Osteoblast (primary cell): ENCODE results near the gene ZNF804B. TPM values are rescaled to one million over a fixed set of nuclear protein-coding genes. Genes with fewer than 3 reads are reported as not detected.

Experiments used
- DNase-seq: peaks from one replicate; pipeline ENCODE4 v3.0.0; 2011; ENCODE audit warnings: low spot score, mixed read lengths; ENCODE audit not compliant: insufficient read length; ENCODE audit errors: missing footprints
- H2AFZ ChIP-seq: 2 replicates; pipeline ENCODE4 v1.6.0; 2011; ENCODE audit warnings: mild to moderate bottlenecking, low read length
- H3K27ac ChIP-seq: 2 replicates; pipeline ENCODE4 v1.5.1; 2011; ENCODE audit warnings: mild to moderate bottlenecking, low read depth, low read length, moderate library complexity
- H3K27me3 ChIP-seq: 2 replicates; pipeline ENCODE4 v1.6.0; 2012; ENCODE audit warnings: mild to moderate bottlenecking, control low read depth, inconsistent platforms, low read length, moderate library complexity; ENCODE audit not compliant: insufficient read depth
- H3K36me3 ChIP-seq: 2 replicates; pipeline ENCODE4 v1.5.1; 2011; ENCODE audit warnings: mild to moderate bottlenecking, low read length, control low read depth, moderate library complexity; ENCODE audit not compliant: insufficient read depth
- H3K4me1 ChIP-seq: 2 replicates; pipeline ENCODE4 v1.5.1; 2011; ENCODE audit warnings: mild to moderate bottlenecking, low read length, control low read depth, moderate library complexity; ENCODE audit not compliant: insufficient read depth
- H3K4me2 ChIP-seq: 2 replicates; pipeline ENCODE4 v1.6.0; 2011; ENCODE audit warnings: mild to moderate bottlenecking, low read length; ENCODE audit not compliant: insufficient read depth
- H3K4me3 ChIP-seq: fragments of 200-600 bp; sonication (generic); 3 replicates; pipeline ENCODE4 v1.5.1; 2012; ENCODE audit warnings: mild to moderate bottlenecking, low read length, inconsistent platforms; ENCODE audit not compliant: insufficient read depth
- H3K79me2 ChIP-seq: 2 replicates; pipeline ENCODE4 v1.6.0; 2012; ENCODE audit warnings: mild to moderate bottlenecking, low read length, control low read depth, inconsistent platforms; ENCODE audit not compliant: insufficient read depth
- H3K9me3 ChIP-seq: 2 replicates; pipeline ENCODE4 v1.5.1; 2011; ENCODE audit warnings: low read depth, low read length, control low read depth
- H4K20me1 ChIP-seq: 2 replicates; pipeline ENCODE4 v1.6.0; 2012; ENCODE audit warnings: mild to moderate bottlenecking, low read length, control low read depth; ENCODE audit not compliant: insufficient read depth
- total RNA-seq: library from RNA; depleted of rRNA; stranded (reverse); fragments of >200 nt; gene quantifications from 2 replicates; pipeline ENCODE4 v1.2.3, GENCODE V29; 2012
- TF ChIP-seq, protein P1 (sequence below): IDR thresholded peaks from 2 replicates; pipeline ENCODE4 v1.5.1; 2011; ENCODE audit warnings: mild to moderate bottlenecking, low read depth, low read length, moderate library complexity; ENCODE audit errors: extremely low read depth

Gene ZNF804B
- total RNA-seq, 1 donor = not detected

DNA sequence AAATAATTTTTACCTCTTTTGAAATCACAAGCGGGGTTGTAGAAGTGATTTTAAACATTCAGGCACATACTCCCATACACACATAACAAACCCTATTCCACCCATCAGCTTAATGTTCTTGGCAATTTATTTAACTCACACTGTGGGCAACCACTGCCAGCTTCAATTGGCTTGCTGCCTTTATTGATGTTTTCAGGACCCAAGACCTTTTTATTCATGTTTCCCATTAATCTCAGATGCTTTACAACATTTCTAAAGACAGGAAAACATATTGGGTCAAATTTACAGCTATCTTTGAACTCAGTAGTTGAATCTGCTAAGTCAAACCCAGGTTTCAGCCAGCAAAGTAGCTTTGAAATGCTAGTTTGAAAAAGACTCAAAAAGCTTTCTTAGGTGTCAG, 109.0 kb downstream of the ZNF804B start:
- H3K4me1 ChIP-seq = no peaks in the 10 kb centered on the region
- no peak overlapping the region for H3K4me2 ChIP-seq
- H2AFZ ChIP-seq = no peak overlapping the region
- no peaks in the 10 kb centered on the region for H3K9me3 ChIP-seq
- DNase-seq = no peak
- no peak overlapping the region for H3K27ac ChIP-seq
- TF ChIP-seq, protein P1, sequence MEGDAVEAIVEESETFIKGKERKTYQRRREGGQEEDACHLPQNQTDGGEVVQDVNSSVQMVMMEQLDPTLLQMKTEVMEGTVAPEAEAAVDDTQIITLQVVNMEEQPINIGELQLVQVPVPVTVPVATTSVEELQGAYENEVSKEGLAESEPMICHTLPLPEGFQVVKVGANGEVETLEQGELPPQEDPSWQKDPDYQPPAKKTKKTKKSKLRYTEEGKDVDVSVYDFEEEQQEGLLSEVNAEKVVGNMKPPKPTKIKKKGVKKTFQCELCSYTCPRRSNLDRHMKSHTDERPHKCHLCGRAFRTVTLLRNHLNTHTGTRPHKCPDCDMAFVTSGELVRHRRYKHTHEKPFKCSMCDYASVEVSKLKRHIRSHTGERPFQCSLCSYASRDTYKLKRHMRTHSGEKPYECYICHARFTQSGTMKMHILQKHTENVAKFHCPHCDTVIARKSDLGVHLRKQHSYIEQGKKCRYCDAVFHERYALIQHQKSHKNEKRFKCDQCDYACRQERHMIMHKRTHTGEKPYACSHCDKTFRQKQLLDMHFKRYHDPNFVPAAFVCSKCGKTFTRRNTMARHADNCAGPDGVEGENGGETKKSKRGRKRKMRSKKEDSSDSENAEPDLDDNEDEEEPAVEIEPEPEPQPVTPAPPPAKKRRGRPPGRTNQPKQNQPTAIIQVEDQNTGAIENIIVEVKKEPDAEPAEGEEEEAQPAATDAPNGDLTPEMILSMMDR = no peak
- no peaks in the 10 kb centered on the region for H3K79me2 ChIP-seq
- no peaks in the 10 kb centered on the region for H4K20me1 ChIP-seq
- no peaks in the 10 kb centered on the region for H3K27me3 ChIP-seq
- H3K4me3 ChIP-seq = no peak overlapping the region
- no peaks in the 10 kb centered on the region for H3K36me3 ChIP-seq

DNA sequence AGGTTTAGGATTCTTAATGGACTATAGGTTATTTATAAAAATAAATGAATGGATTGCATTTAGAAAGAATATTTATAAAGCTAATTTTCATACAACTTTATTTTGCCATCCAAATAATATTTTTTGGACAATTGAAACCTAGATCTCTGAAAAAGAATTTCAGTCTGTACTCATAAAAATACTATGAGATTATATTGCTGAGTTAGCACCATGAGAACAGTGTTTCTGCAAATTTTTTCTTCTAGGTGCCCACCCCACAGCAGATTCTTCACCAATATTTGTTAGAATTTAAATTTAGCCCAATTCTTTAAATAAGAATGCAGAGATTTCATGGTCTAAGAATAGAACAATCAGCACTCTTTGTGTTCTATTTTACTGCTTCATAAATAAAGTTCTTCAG, 121.6 kb downstream of the ZNF804B start:
- Histone ChIP-seq H3K27me3 (no peaks in the 10 kb centered on the region), H3K79me2 (no peaks in the 10 kb centered on the region), H3K4me2 (no peak overlapping the region), H3K4me1 (no peaks in the 10 kb centered on the region), H3K9me3 (peaks cover 1% of the 10 kb centered on the region), H3K36me3 (no peaks in the 10 kb centered on the region), H3K27ac (no peak overlapping the region), H2AFZ (no peak overlapping the region), H3K4me3 (no peak overlapping the region), H4K20me1 (no peaks in the 10 kb centered on the region)
- TF ChIP-seq, protein P1 = no peak
- DNase-seq = no peak

DNA sequence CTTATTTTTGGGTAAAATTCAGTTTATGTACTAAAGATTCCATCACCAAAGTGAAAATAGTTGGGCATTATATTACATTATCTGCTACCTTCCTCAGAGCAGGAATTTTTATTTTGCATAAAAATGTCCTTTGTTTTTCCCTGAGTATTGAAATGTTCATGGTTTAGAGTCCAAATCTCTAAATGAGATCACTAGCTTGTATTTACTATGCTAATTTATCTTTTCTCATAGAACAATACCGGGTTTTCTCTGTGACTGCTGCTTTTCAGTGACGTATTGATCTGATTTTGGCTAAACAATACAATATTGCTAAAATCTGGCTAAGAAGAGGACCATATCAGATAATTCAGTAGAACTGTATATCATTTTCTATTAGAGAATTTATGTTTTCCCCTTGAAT, 125.6 kb downstream of the ZNF804B start:
- TF ChIP-seq, protein P1 = no peak

DNA sequence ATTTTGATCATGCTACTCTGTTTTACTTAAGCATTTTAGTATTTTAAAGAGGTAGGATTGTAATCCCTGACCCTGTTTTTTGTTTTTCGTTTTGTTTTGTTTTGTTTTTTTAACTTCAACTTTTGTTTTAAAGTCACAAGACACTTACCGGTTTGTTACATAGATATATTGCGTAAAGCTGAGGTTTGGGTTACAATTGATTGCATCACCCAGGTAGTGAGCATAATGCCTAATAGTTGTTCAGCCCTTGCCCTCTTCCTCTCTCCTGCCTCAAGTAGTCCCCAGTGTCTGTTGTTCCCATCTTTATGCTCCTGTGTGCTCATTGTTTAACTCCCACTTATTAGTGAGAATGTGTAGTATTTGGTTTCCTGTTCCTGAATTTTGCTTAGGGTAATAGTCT, 129.2 kb downstream of the ZNF804B start:
- no peaks in the 10 kb centered on the region for H4K20me1 ChIP-seq
- H3K27me3 ChIP-seq = no peaks in the 10 kb centered on the region
- no peaks in the 10 kb centered on the region for H3K9me3 ChIP-seq
- H3K4me1 ChIP-seq = no peaks in the 10 kb centered on the region
- no peak overlapping the region for H3K4me3 ChIP-seq
- H3K36me3 ChIP-seq = no peaks in the 10 kb centered on the region
- DNase-seq = no peak
- TF ChIP-seq, protein P1 = no peak
- no peak overlapping the region for H2AFZ ChIP-seq
- no peak overlapping the region for H3K4me2 ChIP-seq
- H3K79me2 ChIP-seq = no peaks in the 10 kb centered on the region
- no peak overlapping the region for H3K27ac ChIP-seq

More for the DNA sequence above, 125.6 kb downstream of the ZNF804B start:
- H3K4me3 ChIP-seq = no peak overlapping the region
- no peak overlapping the region for H3K27ac ChIP-seq
- no peak overlapping the region for H3K4me2 ChIP-seq
- no peaks in the 10 kb centered on the region for H3K4me1 ChIP-seq
- H3K36me3 ChIP-seq = no peaks in the 10 kb centered on the region
- H3K27me3 ChIP-seq = no peaks in the 10 kb centered on the region
- no peak overlapping the region for H2AFZ ChIP-seq
- no peak for DNase-seq
- peaks cover 1% of the 10 kb centered on the region for H3K9me3 ChIP-seq
- no peaks in the 10 kb centered on the region for H4K20me1 ChIP-seq
- H3K79me2 ChIP-seq = no peaks in the 10 kb centered on the region
